ENCODE measurements around the gene XYLB. TPM values are rescaled to one million over a fixed set of nuclear protein-coding genes. Genes with fewer than 3 reads are reported as not detected.
"Not testable (repeated sequence)": the region's sequence is repeated elsewhere in the genome, so short reads cannot be mapped to it uniquely, and the experiment has no call there.

Gene XYLB
- total RNA-seq = 1 to 10 TPM; 4.9 TPM

DNA sequence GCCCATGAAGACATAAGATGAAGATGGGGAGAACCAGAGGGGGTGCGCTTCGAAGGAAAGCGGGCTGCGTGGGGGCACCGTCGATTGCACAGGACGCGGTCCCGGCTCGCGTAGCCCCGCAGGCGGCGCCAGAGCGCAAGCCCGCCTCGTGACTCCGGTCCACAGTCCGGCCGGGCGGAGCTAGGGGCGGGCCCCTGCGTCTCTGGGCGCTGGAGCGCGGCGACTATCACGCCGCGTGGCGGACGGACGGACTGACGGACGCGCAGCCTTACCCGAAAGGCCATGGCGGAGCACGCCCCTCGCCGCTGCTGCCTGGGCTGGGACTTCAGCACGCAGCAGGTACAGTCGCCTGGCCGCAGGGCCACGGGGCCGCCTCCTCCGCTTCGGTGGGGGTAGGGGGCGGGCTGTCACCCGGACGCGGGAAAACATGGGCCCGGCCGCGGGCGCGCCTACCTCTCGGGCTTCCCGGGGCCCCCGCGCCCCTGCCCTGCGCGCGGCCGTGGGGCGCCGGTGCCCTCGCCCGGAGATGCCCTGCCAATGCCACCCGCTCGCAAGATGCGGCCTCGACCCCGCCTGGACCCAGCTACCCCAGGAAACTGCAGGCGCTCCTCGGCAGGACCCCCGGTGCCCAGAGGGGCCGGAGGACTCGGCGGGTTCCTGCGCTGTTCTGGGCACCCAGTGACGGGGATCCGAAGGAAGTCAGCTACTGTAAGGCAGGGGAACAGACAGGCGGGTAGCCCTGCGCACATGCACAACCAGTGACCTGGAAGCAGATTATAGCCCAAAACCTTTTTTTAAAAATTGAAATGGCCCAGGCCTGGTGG is at the start of gene XYLB:
XYLB (plus strand) TSS at position 199 of the 824 bp plus-strand sequence; CDS start at position 283, 84 bp downstream.
- TF ChIP-seq, protein P1, sequence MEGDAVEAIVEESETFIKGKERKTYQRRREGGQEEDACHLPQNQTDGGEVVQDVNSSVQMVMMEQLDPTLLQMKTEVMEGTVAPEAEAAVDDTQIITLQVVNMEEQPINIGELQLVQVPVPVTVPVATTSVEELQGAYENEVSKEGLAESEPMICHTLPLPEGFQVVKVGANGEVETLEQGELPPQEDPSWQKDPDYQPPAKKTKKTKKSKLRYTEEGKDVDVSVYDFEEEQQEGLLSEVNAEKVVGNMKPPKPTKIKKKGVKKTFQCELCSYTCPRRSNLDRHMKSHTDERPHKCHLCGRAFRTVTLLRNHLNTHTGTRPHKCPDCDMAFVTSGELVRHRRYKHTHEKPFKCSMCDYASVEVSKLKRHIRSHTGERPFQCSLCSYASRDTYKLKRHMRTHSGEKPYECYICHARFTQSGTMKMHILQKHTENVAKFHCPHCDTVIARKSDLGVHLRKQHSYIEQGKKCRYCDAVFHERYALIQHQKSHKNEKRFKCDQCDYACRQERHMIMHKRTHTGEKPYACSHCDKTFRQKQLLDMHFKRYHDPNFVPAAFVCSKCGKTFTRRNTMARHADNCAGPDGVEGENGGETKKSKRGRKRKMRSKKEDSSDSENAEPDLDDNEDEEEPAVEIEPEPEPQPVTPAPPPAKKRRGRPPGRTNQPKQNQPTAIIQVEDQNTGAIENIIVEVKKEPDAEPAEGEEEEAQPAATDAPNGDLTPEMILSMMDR (IDR thresholded peaks at IDR 0.05) = peak; percentile 79 to 96 (median 91)
- TF ChIP-seq POLR2A (IDR thresholded peaks at IDR 0.05) (peak; percentile 44), POLR2AphosphoS5 (IDR thresholded peaks at IDR 0.05) (peak; percentile 60)
- peak within 1 kb of the TSS; percentile 44 to 46 for H3K27ac ChIP-seq
- H3K4me1 ChIP-seq (replicated peaks) = no peaks in the 10 kb centered on the region
- peak within 1 kb of the TSS; percentile 63 to 65 for H3K4me3 ChIP-seq
- intact Hi-C loops (cut with DNase I) = loop anchor here (2.0 to 5.0 kb wide), 3 partner anchors 134 to 229 kb away; partner anchors contain the start of gene EXOG
- no peaks in the 10 kb centered on the region for H3K9me3 ChIP-seq
- 2% methylated on average over 53 of the region's 85 CpGs for WGBS
- H3K36me3 ChIP-seq = no peaks in the 10 kb centered on the region
- peak; percentile 81 for DNase-seq (ENCODE audit: low spot score)
- H3K27me3 ChIP-seq (replicated peaks; ENCODE audit: insufficient read depth) = no peaks in the 10 kb centered on the region

DNA sequence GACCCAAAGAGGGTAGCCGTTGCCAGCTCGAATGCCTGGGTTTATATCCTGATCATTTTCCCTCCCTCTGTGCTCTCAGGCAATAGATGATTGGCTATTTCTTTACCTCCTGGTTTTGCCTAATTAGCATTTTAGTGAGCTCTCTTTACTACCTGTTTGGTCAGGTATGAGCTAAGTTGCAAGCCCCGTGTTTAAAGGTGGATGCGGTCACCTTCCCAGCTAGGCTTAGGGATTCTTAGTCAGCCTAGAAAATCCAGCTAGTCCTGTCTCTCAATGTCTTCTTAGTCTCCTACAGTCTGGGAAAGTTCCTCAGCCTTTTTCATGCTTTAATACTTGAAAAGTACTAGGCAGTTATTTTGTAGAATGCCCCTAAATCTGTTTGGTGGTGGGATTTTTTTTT is 49.5 kb upstream of the XYLB start:
- 28% methylated on average over 4 of the region's 4 CpGs for WGBS
- intact Hi-C loops (cut with DNase I); DNase-seq (ENCODE audit: low spot score); H3K9me3 ChIP-seq; H3K27ac ChIP-seq; H3K4me3 ChIP-seq; H3K36me3 ChIP-seq; H3K27me3 ChIP-seq (replicated peaks; ENCODE audit: insufficient read depth); H3K4me1 ChIP-seq (replicated peaks): not testable (repeated sequence)

DNA sequence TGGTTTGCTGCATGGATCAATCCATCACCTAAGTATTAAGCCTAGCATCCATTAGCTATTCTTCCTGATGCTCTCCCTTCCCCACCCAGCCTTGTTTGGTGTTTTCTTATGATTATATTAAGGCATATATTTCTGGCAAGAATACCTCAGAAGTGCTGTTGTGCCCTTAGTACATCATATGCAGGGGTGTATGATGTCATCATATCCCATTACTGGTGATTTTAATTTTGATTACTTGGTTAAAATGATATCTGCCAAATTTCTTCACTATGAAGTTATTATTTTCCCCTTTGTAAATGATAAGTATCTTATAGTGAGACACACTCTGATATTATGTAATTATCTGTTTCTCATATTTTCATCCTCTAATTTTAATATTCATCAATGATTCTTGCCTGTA is 49.0 kb upstream of the XYLB start:
- Histone ChIP-seq H3K36me3 (no peaks in the 10 kb centered on the region), H3K27ac (no peak overlapping the region), H3K4me3 (no peak overlapping the region), H3K9me3 (no peaks in the 10 kb centered on the region), H3K4me1 (replicated peaks) (no peaks in the 10 kb centered on the region), H3K27me3 (replicated peaks; ENCODE audit: insufficient read depth) (no peaks in the 10 kb centered on the region)
- DNase-seq (ENCODE audit: low spot score) = no peak
- no peak for TF ChIP-seq POLR2AphosphoS5 (IDR thresholded peaks at IDR 0.05)
- TF ChIP-seq, protein P1 (IDR thresholded peaks at IDR 0.05) = no peak
- TF ChIP-seq POLR2A (IDR thresholded peaks at IDR 0.05) = no peak
- intact Hi-C loops (cut with DNase I) = no loop called here

DNA sequence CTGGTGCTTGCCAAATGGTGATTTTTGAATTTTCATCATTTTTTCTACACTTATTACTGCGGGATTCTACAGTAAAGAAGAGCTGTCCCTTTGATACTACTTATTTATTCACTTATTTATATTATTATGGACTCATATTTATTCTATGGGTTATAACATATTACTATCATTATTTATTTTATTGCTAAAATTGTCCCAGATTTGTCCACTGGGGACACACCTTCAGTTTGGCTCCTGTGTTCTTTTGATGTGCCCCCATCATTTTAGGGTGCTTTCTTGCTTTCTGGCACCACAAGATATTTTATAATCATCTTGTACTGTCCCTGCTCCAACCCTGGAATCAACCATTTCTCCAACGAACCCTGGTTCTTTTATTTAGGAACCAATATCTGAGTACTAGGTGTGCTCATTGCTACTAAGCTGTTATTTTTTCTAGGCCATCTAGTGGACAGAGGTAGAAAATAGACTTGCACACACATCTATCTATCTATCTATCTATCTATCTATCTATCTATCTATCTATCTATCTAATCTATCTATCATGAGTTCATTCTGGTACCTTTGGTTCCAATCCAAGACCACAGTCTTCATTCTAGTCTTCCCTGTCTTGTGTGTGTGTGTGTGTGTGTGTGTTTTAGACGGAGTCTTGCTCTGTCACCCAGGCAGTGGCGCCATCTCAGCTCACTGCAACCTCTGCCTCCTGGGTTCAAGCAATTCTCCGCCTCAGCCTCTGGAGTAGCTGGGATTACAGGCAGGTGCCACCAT is 48.5 kb upstream of the XYLB start:
- Histone ChIP-seq H3K27me3 (replicated peaks; ENCODE audit: insufficient read depth) (no peaks in the 10 kb centered on the region), H3K9me3 (no peaks in the 10 kb centered on the region), H3K27ac (no peak overlapping the region), H3K4me1 (replicated peaks) (no peaks in the 10 kb centered on the region), H3K36me3 (no peaks in the 10 kb centered on the region), H3K4me3 (no peak overlapping the region)
- intact Hi-C loops (cut with DNase I) = no loop called here
- TF ChIP-seq, protein P1 (IDR thresholded peaks at IDR 0.05) = peak in 1 of 4 experiments; percentile 17
- no peak for TF ChIP-seq POLR2A (IDR thresholded peaks at IDR 0.05)
- 87% methylated on average over 5 of the region's 5 CpGs for WGBS
- DNase-seq (ENCODE audit: low spot score) = no peak

DNA sequence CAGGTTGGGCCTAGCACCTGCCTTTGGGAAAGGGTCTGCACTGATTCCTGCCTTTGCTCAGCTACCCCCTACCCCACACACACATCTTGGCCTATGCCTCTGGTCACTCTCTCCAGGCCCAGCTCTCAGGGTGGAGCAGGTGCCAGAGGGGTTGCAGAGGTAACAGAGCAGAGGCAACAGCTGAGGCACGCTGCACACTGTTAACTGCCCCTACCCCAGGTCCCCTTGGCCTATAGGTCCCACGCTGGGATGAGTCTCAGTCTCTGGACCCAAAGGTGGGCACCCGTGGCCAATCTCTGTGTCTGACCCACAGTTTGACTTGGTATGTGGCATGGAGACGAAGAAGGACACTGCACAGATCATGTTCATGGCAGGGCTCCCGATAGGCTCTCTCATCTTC is 39.6 kb upstream of the XYLB start:
- no peak overlapping the region for H3K27ac ChIP-seq
- no peak for TF ChIP-seq POLR2A (IDR thresholded peaks at IDR 0.05)
- TF ChIP-seq, protein P1 (IDR thresholded peaks at IDR 0.05) = no peak
- no peak for TF ChIP-seq POLR2AphosphoS5 (IDR thresholded peaks at IDR 0.05)
- no peak overlapping the region for H3K4me3 ChIP-seq
- H3K9me3 ChIP-seq = no peaks in the 10 kb centered on the region
- intact Hi-C loops (cut with DNase I) = no loop called here
- no peak for DNase-seq (ENCODE audit: low spot score)
- no peaks in the 10 kb centered on the region for H3K27me3 ChIP-seq (replicated peaks; ENCODE audit: insufficient read depth)
- no peaks in the 10 kb centered on the region for H3K36me3 ChIP-seq
- no peaks in the 10 kb centered on the region for H3K4me1 ChIP-seq (replicated peaks)
- 93% methylated on average over 5 of the region's 5 CpGs for WGBS
